Caki2 (cell line): ENCODE measurements around the gene ZC2HC1C. TPM values are rescaled to one million over a fixed set of nuclear protein-coding genes. Genes with fewer than 3 reads are reported as not detected.
"Not testable (repeated sequence)": the region's sequence is repeated elsewhere in the genome, so short reads cannot be mapped to it uniquely, and the experiment has no call there.

Experiments used
- DNase-seq: peaks from one replicate; pipeline ENCODE4 v3.0.0-alpha.2; 2015; ENCODE audit warnings: low read depth
- in situ Hi-C: cut with HindIII; loops from 2 replicates; pipeline ENCODE4 v1.10.0; 2016; ENCODE audit warnings: low sequenced_read_pairs, low pct_unique_long_range_greater_than_20kb, mixed read lengths
- total RNA-seq: library from RNA; depleted of rRNA; stranded (reverse); fragments of >200 nt; shearing (Covaris generic); gene quantifications from 2 replicates; pipeline ENCODE4 v1.2.3, GENCODE V29; 2014; ENCODE audit warnings: low replicate concordance

Gene ZC2HC1C
- total RNA-seq, 1 experiment from 2014 or later = 6.5 TPM

DNA sequence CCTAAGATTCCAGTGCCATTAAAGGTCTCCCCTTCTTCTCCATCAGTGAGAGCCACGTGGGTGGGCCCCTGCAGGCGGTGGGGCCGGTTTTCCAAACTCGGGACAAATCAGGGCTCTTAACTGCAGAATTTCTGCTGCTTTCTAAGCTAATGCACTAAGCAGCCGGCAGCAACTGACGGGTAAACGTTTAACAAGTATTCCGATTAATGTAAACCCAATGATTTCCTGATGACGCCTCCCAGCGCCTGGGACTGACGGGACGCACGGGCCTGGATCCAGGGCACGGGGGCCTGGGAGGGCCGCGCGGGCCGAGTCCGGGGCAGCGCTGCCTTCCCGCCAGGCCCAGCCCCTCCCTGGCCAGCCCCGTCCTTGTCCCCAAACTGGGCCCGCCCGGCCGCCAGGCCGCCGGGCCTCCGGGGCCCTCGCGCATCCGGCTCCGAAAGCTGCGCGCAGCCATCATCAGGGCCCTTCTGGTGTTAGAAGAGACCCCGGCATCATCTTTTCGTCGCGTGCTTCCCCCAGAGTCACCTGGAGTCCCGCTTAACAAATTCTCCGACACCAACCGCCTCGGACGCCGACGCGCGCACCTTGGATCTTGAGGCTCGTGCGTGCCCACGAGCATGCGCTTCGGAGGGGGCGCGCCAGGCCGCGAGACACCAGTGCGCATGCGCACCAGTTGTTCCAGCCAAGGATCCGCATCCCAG, 18.4 kb upstream of the ZC2HC1C start, which contains the start of gene MLH3:
Gene MLH3, minus strand, starts transcription at position 616 of the 704 bp plus-strand sequence. CDS start 1,812 bp downstream, outside the sequence.
- in situ Hi-C loops = no loop called here
- peak; percentile 80 for DNase-seq

GRCh38 chr14:75051556-75051899, 17.9 kb upstream of the ZC2HC1C start:
- in situ Hi-C loops = no loop called here
- no peak for DNase-seq

GRCh38 chr14:75053396-75054291, 15.8 kb upstream of the ZC2HC1C start:
- in situ Hi-C loops = no loop called here
- no peak for DNase-seq

DNA sequence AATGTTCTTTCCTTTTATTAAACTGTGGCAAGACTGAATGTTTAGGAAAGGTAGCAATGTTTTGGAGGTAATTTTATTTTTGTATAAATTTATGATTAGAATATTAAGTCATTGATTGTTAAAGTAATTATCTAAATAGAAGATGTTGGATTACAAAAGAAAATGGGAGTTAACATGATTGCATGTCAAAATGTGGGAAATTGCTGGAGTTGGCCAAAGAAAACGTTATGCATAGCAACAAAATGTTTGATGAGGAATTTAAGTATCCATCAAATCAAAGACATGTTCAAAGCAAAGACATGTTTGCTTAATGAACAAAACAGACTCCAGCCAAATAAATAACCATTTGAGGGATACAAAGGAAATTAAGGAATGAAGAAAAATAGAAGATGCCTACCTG, 15.0 kb upstream of the ZC2HC1C start:
- in situ Hi-C loops = no loop called here

DNA sequence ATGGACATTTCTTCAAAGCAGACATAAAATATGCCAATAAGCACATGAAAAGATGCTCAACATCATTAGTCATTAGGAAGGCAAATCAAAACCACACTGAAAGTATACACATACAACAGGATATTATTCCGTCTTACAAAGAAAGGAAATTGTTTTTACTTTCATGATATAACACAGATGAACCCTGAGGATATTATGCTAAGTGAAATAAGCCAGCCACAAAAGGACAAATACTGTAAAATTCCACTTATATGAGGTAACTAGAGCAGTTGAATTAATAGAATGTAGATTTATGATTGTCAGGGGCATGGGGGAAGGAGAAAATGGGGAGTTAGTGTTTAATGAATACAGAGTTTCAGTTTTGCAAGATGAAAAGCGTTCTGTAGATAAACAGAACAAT, 9.8 kb upstream of the ZC2HC1C start:
- DNase-seq = no peak
- in situ Hi-C loops = no loop called here

More for the DNA sequence above, 15.0 kb upstream of the ZC2HC1C start:
- no peak for DNase-seq

GRCh38 chr14:75060420-75060819, 9.0 kb upstream of the ZC2HC1C start:
- in situ Hi-C loops = no loop called here
- no peak for DNase-seq

GRCh38 chr14:75063013-75063412, 6.4 kb upstream of the ZC2HC1C start:
- in situ Hi-C loops = no loop called here
- no peak for DNase-seq

- in situ Hi-C loops = no loop called here
- peak; percentile 82 for DNase-seq
Measured at GRCh38 chr14:75063491-75064204, 5.8 kb upstream of the ZC2HC1C start, which contains the start of gene ACYP1. Gene ACYP1 (minus strand): TSS chr14:75064024. CDS start chr14:75063553, 471 bp downstream.

DNA sequence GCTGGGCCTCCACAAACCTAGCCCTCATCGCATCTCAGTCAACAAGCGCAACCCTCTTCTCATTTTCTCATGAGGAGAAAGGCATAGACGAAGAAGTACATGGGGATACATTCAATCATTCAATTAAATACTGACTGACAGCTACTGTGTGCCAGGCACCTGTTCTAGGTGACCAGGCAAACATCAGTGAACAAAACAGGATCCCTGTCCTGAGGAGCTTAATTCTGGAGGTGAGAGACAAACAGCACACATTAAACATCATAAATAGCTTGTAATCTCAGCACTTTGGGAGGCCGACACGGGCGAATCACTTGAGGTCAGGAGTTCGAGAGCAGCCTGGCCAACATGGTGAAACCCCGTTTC, 5.3 kb upstream of the ZC2HC1C start:
- in situ Hi-C loops = no loop called here
- no peak for DNase-seq

DNA sequence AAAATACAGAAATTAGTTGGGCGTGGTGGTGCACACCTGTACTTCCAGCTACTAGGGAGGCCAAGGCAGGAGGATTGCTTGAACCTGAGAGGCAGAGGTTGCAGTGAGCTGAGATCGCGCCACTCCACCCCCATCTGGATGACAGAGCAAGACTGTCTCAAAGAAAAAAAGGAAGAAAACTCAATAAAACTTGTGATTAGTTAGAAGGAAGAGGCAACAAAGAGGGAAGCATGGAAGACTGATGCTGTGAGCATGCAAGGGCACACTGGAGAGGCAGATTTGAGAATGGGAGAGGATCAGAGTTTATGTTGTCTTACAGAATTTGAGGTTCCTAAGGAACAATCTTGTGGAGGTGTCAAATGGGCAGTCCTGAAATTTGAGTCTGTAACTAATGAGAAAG, 2.8 kb upstream of the ZC2HC1C start:
- no peak for DNase-seq
- in situ Hi-C loops = no loop called here

DNA sequence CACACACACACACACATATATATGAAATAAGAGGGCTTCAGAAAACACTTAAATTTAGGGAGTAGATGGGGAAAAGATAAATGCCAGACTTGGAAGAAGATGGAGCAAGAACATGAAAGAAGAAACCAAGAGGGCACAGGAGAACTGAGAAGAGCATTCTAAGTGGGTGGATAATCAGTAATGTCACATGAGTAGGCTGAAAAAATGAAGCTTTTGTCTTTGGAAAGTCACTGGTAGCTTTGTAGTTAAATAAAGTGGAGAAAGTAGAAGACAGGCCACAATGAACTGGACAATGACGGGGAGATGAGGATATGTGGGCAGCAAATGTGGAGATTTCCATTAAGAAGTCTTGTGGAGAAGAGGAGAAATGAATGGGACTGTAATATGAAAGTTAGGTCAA, 2.2 kb upstream of the ZC2HC1C start:
- in situ Hi-C loops = no loop called here
- no peak for DNase-seq

GRCh38 chr14:75067765-75068164, 1.7 kb upstream of the ZC2HC1C start:
- DNase-seq, in situ Hi-C loops: not testable (repeated sequence)

GRCh38 chr14:75068294-75069120, 934 bp upstream of the ZC2HC1C start:
- in situ Hi-C loops = no loop called here
- DNase-seq = no peak

GRCh38 chr14:75069811-75070145, 337 bp downstream of the ZC2HC1C start:
- in situ Hi-C loops = no loop called here
- DNase-seq = no peak

DNA sequence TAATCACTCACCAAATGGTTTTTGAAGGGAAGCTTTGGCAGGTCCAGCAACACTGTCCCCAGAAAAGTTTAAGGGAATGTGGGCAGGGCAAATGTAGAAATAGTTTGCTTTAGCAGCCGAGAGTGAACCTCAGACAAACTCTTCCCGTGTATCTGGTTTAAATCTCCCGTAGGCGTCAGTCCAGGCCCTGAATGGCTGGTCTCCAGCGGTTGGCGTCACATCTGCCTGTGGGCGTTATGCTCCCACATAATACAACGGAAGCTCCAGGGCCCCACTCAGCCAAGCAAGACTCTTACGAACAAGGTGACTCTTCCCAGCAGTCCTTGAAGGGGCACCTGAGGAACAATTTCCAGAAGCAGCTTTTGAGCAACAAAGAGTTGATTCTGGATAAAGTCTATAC, 942 bp downstream of the ZC2HC1C start:
- in situ Hi-C loops = no loop called here
- no peak for DNase-seq

DNA sequence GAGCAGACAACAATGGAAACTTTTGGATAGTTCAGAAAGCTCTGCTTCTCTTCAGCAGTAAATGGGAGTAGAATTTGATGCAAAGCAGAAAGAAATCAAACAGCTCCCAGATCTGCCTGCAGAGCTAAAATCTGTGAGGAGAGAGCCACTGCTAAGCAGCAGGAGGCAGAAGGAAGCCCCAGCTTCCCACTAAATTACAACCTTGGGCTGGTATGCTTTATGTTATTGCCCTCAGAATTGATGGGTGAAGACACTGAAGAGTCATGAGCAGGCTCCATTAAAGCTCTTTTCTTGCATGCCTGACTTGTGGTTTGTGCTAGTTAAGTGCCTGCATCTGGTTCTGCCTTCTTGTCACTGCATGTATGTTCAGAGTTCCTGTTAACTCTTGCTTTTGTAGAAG, 8.4 kb downstream of the ZC2HC1C start:
- no peak for DNase-seq
- in situ Hi-C loops = no loop called here

DNA sequence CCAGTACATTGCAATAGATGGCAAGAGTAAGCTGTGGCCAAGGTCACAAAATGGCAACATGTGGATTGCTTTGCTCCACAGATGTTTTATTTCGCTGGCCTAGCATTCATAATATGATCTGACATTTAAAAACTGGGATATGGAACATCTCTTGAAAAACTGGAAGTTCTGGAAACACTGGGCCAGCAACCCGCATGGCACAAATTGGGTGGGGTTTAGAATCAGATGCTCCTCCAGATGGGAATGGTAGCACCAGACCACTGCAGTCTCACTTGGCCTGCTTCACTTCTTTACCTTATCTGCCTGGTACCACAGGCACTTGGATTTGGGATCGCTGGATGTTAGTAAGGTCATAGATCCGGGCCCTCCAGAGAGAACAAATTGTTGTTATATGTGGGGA, 10.1 kb downstream of the ZC2HC1C start:
- in situ Hi-C loops = no loop called here
- no peak for DNase-seq

- in situ Hi-C loops = no loop called here
- no peak for DNase-seq
Measured at GRCh38 chr14:75081660-75082229, 12.3 kb downstream of the ZC2HC1C start.
